DMS79 treated with DMSO at 0.1 percent for 48 hours (cell line): Measurements from ENCODE around the gene VPREB1.
"Not testable (repeated sequence)": the region's sequence is repeated elsewhere in the genome, so short reads cannot be mapped to it uniquely, and the experiment has no call there.

Experiments used
- DNase-seq: peaks from one replicate; lab custom pipeline; 2025; lab: John Stamatoyannopoulos, UW

VPREB1 gene

GRCh38 chr22:22244316-22245250 lies at the start of gene VPREB1:
TSS of gene VPREB1 (plus strand) at chr22:22244786. CDS start at chr22:22244814, 28 bp downstream.
- DNase-seq, result no peak

GRCh38 chr22:22194931-22195264 lies 49.7 kb upstream of the VPREB1 start:
- DNase-seq, result no peak

- peak; percentile 7 for DNase-seq
Observed at GRCh38 chr22:22195265-22196017, 49.1 kb upstream of the VPREB1 start.

- DNase-seq, result no peak
Observed at GRCh38 chr22:22196018-22196533, 48.5 kb upstream of the VPREB1 start.

GRCh38 chr22:22196833-22197477 lies 47.6 kb upstream of the VPREB1 start:
- no peak for DNase-seq

- DNase-seq, result no peak
Observed at GRCh38 chr22:22197993-22198402, 46.6 kb upstream of the VPREB1 start.

- DNase-seq, result no peak
Observed at GRCh38 chr22:22198751-22199150, 45.8 kb upstream of the VPREB1 start.

GRCh38 chr22:22199634-22200033 lies 45.0 kb upstream of the VPREB1 start:
- DNase-seq, result no peak

- DNase-seq, result no peak
Observed at GRCh38 chr22:22200569-22201184, 43.9 kb upstream of the VPREB1 start.

- no peak for DNase-seq
Observed at GRCh38 chr22:22201185-22201929, 43.2 kb upstream of the VPREB1 start.

GRCh38 chr22:22201930-22202343 lies 42.6 kb upstream of the VPREB1 start:
- DNase-seq, result no peak

- no peak for DNase-seq
Observed at GRCh38 chr22:22203048-22203971, 41.3 kb upstream of the VPREB1 start.

GRCh38 chr22:22207845-22208564 lies 36.6 kb upstream of the VPREB1 start:
- DNase-seq, result peak; percentile 26

GRCh38 chr22:22208652-22209051 lies 35.9 kb upstream of the VPREB1 start:
- no peak for DNase-seq

GRCh38 chr22:22209080-22209640 lies 35.4 kb upstream of the VPREB1 start:
- not testable (repeated sequence) for DNase-seq

GRCh38 chr22:22210375-22210774 lies 34.2 kb upstream of the VPREB1 start:
- DNase-seq, result no peak

- no peak for DNase-seq
Observed at GRCh38 chr22:22210889-22211833, 33.4 kb upstream of the VPREB1 start.

GRCh38 chr22:22213231-22213630 lies 31.4 kb upstream of the VPREB1 start:
- no peak for DNase-seq
